NT2/D1 (cell line): ENCODE measurements around the gene UBR4.

ENCODE experiments used
- SUZ12 ChIP-seq: IDR thresholded peaks from 2 replicates; pipeline ENCODE4 v1.6.1; 2011; ENCODE audit not compliant: insufficient read length, insufficient read depth; ENCODE audit errors: extremely low read depth
- YY1 ChIP-seq: IDR thresholded peaks from 2 replicates; pipeline ENCODE4 v1.6.1; 2011; ENCODE audit not compliant: insufficient read length, insufficient read depth
- ZNF274 ChIP-seq: IDR thresholded peaks from 2 replicates; pipeline ENCODE4 v1.6.1; 2011; ENCODE audit warnings: mild to moderate bottlenecking, low read depth, low read length

DNA sequence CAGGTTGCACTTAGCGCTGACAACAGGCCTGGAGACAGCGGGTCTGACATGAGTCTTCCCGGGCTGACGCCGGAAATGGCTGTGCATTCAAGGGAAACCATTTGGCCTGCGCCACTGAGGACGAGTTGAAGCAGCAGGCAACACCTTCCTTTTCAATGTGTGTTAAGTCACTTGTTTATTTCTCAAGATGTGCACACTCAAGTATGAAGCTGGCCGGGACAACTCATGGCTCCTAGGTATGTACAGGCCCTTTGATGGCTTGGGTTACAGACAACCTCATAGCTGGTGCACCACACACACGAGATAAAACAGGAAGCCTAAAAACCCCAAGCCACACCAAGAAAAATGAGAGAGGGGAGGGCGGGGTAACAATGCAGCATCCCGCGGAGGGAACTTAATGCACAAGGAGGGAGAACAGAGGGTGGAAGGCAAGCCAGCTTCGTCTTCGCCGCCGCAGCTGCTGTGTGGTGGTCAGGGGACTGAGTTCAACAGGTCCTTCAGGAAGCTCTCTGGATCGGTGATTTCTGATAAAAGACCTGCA is 135.6 kb downstream of the UBR4 start:
- TF ChIP-seq YY1: no peak
- TF ChIP-seq SUZ12: no peak
- TF ChIP-seq ZNF274: no peak
